GM21360 (cell line): Measurements from ENCODE around the gene MYO5B.

ENCODE experiments used
- ATAC-seq: cut with Tn5 transposase; IDR thresholded peaks from one replicate; pipeline ENCODE4 v1.9.1; 2021; ENCODE audit warnings: mild to moderate bottlenecking, moderate library complexity; ENCODE audit not compliant: unreplicated experiment

MYO5B gene

GRCh38 chr18:49974079-49974478 is 220.9 kb downstream of the MYO5B start:
- ATAC-seq = no peak

DNA sequence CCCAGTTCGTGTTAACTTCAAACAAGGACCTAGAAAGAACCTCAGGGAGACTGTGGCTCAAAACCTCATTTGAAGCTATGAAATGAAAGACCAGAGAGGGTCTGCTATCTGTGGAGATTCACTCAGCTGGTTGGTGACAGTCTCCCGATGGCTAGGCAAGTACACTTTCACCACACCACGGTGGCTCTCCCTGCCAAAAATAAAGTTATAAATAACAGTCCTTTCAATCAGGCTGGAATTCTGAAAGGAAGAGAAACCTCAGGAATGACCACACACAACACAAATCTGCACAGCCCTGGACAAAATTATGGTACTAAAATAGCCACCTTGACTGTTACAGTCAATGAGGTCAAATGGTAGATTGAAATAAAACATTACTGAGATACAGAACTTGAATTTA is 221.4 kb downstream of the MYO5B start:
- no peak for ATAC-seq

- no peak for ATAC-seq
Observed at GRCh38 chr18:49972535-49972934, 222.4 kb downstream of the MYO5B start.

DNA sequence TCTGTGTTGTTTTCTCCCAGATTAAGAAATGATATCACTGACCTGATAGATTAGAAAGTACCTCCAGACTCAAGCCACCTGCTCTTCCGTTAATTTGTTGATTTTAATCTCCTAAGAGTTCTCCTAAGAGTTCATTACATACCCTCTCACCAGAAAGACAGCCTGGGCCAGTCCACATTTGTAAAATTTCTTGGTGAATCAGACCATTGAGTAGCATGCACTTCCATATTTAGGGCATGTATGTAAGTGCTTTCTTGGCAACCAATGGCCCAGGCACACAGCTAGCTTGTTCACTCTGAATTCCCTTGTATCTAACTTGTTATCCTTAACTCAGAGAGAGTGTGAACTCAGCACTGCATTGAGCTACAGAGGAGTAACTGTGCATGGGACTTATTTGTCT is 223.5 kb downstream of the MYO5B start:
- no peak for ATAC-seq

DNA sequence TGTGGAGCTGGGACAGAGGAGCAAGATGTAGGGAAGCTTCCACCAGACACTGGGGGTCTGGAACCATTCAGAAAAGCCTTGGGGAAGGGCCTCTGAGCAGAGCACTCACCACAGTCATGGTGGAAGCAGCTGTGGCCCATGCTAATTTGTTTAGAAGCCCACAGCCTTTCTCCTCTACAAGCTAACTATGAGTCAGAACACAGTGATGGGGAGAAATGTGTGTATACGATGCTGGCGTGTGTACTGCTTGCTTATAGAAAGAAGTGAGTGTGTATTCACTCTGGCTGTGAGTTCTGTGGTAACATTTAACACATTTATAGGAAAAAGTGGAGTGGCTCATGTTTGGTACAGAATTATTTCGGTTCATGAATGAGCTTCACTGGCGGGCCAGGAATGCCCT is 224.6 kb downstream of the MYO5B start:
- ATAC-seq = no peak

DNA sequence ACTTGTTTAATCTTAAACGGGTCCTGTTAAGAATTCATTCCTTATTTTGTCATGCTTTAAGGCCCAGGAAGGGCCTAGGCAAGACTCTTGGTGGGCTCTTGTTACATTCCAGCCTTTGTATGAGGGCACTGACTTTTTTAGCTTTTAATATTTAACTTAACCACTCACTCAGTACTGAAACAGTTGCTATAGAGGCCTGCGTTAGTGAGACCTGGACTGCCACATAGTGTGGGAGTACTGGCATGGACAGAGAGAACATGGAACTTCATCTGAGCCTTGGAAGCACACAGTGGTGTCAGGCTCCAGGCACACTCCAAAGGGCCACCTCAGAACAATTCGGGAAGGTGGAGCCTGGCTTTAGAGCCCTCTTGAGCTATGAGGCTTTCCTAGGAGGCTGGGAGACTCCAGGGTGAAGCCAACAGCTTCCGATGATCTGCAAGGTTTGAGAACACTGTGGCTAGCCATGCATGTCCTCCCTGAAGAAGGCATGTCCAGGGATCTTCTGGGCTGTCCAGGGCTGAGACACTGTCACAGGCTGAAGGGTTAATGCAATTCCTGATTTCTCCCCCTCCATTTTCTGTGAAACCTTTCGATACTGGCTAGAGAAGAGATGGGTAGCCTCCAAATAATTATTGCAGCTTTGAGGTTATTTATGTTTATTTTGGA is 226.2 kb downstream of the MYO5B start:
- no peak for ATAC-seq

- no peak for ATAC-seq
Observed at GRCh38 chr18:49967636-49968313, 227.2 kb downstream of the MYO5B start.

DNA sequence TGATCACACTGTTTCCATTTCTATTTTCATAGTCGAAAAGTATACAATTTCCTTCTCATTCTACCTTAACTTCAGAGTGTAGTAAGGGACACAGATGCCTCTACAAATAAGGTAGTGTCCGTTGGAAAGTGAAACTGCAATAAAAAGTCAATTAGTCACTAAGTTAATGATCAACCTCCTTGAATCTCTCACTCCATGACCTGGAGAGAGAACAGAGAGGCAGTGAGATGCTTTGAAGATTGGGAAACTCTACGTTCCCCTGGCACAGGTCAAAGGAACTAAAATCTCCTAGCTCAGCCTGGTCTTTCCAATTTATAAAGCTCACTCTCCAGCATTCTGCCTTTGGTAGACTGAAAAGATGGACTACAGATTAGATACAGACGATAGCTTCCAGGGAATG is 227.8 kb downstream of the MYO5B start:
- no peak for ATAC-seq

DNA sequence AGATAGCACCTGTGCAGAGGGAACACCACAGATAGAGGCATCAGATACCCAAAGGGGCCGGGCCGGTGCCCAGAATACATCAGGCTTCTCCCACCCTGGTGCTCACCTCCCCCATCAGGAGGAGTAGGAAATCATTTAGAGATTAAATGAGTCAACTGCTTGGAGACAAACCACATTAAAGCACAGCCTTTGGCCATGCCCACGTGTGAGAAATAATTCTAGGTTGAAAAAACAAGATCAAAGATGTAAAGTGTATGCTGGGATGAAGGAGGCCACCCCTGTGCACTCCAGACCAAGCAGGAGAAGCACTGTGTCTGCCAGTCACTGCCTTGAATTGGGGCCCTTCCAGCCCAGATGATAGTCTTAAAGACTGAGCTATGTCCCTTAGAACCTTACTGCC is 228.9 kb downstream of the MYO5B start:
- ATAC-seq = no peak

DNA sequence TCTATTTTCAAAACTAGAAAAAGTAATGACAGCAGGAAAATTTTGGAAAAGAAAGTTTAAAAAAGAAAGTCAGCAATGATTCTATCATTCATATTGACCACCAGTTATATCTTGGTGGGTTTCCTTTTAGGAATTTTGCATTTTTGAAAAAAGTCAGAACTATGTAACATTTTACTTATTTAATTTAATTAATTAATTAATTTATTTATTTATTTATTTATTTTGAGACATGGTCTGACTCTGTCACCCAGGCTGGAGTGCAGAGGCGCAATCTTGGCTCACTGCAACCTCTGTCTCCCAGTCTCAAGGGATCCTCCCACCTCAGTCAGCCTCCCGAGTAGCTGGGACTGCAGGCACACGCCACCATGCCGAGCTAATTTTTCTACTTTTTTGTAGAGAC is 231.7 kb downstream of the MYO5B start:
- ATAC-seq = no peak

DNA sequence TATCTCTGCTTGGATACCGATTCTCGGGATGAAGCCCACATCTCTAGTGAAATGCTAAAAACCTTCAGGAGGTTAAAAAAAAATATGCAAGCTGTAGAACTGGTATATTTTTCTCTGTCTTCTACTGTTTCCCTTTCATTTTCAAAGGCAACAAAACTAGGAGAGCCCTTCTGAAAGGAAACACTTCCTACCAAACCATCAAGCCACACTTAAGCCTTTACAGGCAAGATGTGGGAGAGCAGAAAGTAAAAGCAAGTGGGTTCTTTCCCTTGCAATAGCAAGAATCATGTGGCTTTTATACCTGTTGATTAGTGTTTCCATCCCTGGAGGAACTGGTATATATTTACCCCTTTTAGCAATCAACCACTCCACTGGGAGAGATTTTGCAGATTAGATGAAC is 233.7 kb downstream of the MYO5B start:
- ATAC-seq = no peak

- ATAC-seq = no peak
Observed at GRCh38 chr18:49960376-49960775, 234.6 kb downstream of the MYO5B start.

GRCh38 chr18:49959176-49959575 is 235.8 kb downstream of the MYO5B start:
- no peak for ATAC-seq

- ATAC-seq = no peak
Observed at GRCh38 chr18:49955263-49955662, 239.7 kb downstream of the MYO5B start.

DNA sequence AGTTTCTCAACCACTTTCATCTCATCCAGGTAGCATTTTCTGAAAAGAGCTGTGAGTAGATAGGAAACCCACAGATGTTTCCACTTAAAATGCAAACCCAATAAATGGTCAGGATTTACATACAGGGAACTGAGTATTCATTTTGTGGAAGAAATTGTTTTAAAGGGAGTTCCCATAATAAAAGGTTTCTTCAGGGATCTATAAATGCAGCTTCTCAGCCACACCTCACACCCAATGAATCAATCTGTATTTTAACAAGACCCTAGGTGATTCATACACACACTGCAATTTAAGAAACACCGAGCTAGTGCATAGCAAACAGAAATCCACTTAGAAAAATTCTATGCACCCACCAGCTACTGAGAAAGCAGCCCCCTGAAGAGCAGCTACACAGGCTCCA is 241.6 kb downstream of the MYO5B start:
- ATAC-seq = no peak

- no peak for ATAC-seq
Observed at GRCh38 chr18:49949951-49950395, 245.0 kb downstream of the MYO5B start.

DNA sequence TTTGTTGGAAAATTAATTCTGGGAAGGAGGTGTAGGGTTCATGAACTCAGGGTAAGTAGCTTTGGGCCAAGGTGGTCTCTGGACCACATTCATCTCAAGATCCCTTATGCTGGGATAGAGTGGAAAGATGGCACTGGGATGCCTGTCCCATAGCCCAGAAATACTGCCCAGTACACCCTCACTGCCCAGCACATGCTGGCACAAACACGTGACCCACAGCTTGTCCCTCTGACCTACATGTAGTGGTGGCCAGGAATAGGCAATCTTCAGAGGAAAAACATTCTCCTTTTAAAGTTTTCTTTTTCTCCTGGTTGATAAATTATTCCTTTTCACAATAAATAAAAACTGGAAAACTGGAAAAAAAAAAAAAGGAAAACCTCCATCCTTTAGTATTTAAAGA is 246.0 kb downstream of the MYO5B start:
- no peak for ATAC-seq

DNA sequence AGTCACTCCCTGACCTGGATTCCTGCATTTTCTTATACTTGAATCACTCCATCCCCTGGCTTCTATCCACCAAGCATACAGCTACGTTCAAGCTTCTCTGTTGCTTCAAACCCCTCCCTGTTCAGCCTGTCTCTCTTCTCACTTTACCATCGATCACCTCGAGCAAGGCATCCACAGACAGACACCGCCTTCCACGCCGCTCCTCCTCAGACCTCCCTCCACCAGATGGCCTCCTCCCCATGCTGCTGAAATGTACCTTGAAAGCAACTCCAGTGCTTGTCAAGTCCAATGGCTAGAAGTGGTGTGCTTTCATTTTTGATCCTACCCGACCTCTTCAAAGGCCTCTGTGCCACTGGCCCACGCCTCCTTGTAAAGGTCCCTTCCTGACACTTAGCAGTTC is 250.3 kb downstream of the MYO5B start:
- no peak for ATAC-seq

DNA sequence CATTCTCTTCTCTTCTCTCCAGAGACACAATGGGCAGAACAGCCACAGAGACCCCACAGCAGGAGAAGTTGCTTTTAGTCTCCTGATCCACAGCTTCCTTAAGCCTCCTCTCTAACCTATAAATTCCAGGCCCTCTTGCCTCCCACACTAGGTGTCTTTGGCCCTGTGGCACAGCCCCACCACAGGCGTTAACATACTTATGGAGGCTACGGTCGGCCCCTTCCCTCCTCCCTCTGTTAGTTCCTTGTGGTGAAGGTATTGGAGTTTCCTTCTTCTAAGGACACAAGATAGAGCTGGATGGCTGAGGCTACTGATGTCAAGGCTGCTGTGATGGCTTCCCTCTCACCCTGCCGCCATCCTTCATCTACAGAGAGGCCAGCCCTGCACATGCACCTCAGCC is 258.1 kb downstream of the MYO5B start:
- no peak for ATAC-seq

DNA sequence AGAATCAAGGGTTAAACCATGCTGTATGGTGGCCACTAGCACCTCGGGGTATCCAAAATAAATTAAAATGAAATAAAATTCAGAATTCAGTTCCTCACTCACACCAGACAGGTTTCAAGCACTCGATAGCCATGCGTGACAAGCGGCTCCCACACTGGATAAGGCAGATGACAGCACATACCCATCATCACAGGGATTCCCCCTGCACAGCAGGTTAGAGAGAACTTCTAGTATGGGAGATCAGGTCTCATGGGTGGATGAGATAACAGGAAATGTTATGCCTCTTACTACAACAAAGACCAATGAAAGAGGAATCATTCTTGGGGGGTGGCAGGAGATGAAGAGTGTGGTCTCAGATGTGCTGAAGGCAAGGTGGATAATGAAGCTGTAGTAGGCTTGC is 259.7 kb downstream of the MYO5B start:
- no peak for ATAC-seq

DNA sequence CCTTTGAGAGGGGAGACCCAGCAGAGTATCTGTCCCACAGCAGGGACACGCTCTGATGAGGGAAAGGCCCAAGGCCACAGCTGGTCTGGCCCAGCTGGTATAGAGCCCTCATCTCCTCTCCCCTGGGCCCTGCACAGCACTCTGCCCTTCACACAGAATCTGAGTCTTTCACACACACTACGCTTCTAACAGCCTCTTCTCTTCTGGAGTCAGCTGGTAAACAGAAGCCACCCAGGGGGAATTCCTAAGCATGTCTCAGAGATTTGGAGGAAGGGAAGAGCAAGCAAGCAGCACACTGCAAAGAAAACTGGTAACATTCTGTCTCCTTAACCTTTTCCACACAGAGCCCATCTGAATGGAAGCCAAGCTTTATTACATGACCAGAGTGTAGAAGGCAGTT is 260.5 kb downstream of the MYO5B start:
- ATAC-seq = no peak

DNA sequence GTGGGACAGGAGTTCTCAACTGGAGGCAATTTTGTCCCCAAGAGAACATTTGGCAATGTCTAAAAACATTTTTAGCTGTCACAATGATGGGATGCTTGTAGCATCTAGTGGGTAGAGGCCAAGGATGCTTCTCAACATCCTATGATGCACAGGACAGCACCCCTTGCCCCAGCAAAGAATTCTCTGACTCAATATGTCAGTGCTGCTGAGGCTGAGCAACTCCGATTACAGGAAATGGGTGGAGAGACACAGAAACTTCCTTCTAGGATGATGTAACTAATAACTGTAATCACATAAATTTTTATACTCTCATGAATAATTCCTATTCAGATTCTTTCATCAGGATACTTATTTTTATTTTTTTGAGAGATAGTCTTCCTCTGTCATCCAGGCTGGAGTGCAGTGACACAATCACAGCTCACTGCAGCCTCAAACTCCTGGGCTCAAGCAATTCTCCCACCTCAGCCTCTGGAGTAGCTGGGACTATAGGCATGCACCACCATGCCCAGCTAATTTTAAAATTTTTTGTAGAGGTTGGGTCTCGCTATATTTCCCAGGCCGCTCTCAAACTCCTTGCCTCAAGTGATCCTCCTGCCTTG is 261.3 kb downstream of the MYO5B start:
- no peak for ATAC-seq
